GM10266 (cell line): ENCODE measurements around the gene CRYBA4.

ENCODE experiments used
- DNase-seq: peaks from one replicate; pipeline ENCODE4 v3.0.0; 2012; ENCODE audit errors: extremely low spot score
- TF ChIP-seq, protein P1 (sequence below): IDR thresholded peaks from 2 replicates; pipeline ENCODE4 v1.5.1; 2012; ENCODE audit warnings: mild to moderate bottlenecking, low read depth; ENCODE audit not compliant: control insufficient read depth, insufficient read depth; ENCODE audit errors: missing control alignments

The CRYBA4 gene

DNA sequence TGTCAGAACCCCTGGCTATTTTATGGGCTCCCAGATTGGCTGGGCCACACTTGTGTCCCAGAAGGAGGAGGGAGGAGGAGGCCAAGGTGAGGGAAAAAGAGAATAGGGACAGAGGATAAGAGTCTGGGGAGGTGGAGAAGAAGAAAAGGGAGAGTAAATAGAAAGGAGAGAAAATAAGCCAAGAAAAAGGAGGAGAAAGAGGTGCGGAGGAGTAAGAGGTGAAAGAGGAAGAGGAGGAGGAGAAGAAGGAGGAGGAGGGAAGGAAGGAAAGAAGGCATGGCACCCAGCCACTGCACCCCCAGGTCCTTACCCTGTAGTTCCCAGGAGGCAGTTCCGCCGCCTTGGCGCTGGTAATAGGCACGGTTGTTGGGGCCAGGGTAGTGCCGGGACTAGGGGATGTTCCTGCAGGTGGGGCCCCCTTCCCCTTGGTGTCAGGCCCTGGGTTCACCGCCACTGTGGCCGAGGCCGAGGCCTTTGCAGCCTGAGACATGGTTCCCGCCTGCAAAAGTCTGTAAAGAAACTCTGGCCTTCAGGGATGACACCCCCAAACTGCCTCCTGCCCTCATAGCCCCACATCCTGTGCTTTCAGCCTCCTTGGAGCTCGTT is 5.8 kb upstream of the CRYBA4 start:
- TF ChIP-seq, protein P1, sequence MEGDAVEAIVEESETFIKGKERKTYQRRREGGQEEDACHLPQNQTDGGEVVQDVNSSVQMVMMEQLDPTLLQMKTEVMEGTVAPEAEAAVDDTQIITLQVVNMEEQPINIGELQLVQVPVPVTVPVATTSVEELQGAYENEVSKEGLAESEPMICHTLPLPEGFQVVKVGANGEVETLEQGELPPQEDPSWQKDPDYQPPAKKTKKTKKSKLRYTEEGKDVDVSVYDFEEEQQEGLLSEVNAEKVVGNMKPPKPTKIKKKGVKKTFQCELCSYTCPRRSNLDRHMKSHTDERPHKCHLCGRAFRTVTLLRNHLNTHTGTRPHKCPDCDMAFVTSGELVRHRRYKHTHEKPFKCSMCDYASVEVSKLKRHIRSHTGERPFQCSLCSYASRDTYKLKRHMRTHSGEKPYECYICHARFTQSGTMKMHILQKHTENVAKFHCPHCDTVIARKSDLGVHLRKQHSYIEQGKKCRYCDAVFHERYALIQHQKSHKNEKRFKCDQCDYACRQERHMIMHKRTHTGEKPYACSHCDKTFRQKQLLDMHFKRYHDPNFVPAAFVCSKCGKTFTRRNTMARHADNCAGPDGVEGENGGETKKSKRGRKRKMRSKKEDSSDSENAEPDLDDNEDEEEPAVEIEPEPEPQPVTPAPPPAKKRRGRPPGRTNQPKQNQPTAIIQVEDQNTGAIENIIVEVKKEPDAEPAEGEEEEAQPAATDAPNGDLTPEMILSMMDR, result no peak
- no peak for DNase-seq

DNA sequence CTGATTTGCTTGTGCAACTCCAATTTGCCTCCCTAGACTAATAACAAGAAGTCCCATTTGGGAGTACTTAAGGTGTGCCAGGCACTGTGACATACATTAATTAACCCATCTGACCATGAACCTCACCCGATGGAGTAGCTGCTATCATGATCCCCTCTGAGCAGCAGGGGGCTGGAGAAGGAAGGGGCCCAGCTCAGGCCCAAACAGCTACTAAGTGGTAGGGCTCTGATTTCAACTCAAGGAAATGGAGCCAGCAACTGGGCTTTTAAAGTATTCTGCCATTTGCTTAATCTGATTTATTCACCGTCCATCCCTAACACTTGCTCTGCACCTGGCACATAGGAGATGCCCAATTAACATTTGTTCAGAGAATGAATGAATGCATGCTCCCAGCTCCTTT is 5.1 kb upstream of the CRYBA4 start:
- DNase-seq, result no peak
- TF ChIP-seq, protein P1, result no peak

DNA sequence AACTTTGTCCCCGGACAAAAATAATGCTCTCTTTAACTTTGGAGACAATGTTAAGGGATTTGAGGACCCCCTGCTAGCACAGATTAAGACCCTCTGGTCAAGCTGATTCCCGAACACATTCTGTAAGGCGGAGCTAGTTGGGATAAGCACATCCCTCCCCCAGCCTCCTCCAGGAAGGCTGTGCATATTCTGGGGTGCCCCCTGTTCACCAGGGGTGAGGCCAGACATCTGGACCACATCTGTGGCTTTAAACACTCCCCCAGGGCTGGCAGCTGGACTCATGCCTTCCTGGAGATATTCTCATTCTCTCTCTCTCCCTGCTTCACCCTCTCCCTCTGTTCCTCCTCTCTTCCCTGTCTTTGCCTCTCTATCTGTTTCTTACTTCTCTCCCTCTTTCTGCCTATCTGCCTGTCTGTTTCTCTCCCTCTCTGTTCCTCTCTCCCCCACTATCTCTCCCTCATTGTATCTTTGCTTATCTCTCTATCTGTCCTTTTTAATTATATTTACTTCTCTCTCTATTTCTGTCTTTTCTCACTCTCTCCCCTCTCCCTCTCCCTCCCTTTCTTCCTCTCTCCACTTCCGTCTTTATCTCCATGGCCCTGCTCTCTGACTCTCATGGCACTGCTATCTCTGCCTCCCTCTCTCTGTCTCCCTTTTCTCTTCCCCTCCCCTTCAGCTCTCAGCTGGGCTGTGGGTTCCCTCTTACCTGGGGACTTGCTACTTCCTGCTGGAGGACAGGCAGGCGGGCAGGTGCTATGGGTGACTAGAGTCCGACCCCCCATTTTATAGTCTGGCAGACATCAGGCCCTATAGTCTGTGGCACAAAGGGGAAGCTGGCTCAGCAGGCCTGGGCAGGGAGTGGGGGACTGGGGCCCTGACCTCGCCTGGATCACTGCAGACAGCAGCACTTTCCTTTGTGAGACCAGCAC is 4.2 kb upstream of the CRYBA4 start, which contains the start of gene CRYBB1:
Gene CRYBB1 (minus strand): TSS at position 757 of the 929 bp plus-strand sequence. CDS start 1,708 bp downstream, outside the sequence.
- TF ChIP-seq, protein P1, result no peak
- DNase-seq, result no peak

DNA sequence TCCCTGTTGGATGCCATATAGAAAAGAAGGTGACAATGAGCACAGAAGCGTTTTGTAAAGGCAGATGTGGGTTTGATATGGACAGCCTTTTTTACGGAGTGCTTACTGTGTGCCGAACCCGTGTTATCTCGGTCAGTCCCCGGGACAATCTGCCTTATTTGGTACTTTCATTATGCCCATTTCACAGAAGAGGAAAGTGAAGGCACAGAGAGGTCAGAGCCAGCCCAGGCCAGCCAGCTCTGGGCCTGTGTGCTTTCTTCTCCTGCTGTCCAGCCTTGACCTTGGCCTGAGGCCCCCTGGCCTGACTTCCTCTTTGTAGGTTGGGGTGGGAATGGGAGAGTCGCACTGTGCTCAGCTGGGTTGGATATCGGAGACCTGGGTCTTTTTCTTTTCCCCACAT is 3.3 kb upstream of the CRYBA4 start:
- TF ChIP-seq, protein P1, result no peak

DNA sequence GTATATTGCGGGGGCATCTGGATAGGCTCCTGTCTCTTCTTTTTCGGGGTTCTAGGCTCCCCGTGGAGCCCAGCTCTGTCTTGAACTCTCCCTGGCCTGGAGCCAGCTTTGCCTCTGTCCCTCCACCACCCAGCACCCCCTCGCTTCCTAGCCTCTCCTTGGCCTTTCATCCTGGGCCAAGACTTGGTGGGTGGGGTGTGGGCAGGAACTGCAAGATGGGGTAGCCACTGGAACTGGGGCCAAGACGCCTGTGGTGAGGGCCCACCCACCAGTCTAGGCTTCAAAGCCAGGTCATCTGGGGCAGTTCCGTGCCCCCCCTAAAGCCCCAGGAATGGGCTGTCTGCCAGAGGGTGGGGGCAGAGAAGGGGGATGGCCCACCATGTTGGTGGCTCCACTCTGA is 2.3 kb upstream of the CRYBA4 start:
- DNase-seq, result no peak
- TF ChIP-seq, protein P1, result no peak

More for the DNA sequence above, 3.3 kb upstream of the CRYBA4 start:
- DNase-seq, result no peak

DNA sequence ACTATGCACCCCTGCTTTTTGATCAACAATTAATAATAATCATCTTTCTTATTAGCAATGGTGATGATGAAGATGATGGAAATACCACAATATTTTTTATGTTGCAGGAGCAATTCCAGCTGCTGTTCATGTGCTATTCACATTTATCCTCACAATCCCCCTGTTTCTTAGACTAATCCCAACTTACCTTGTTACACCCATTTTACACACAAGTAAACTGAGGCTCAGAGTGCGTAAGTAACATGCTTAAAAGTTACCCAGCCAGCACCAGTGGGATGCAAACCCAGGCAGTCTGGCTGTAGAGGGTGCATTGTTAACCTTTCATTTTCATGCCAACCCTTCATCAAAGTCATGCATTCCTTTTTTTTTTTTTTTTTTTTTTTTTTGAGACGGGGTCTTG is 1.6 kb upstream of the CRYBA4 start:
- DNase-seq, result no peak
- TF ChIP-seq, protein P1, result no peak

DNA sequence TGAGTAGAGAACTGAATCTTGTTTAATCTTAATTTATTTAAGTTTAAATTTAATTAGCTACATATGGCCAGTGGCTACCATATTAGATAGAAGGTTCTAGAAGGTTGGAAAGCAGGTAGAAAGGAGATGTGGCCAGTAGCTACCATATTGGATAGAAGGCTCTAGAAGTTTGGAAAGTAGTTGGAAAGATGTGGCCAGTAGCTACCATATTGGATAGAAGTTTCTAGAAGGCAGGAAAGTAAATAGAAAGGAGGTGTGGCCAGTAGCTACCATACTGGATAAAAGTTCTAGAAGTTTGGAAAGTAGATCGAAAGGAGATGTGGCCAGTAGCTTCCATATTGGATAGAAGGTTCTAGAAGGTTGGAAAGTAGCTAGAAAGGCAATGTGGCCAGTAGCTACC is 2.2 kb downstream of the CRYBA4 start:
- TF ChIP-seq, protein P1, result no peak
- no peak for DNase-seq
